Neuronal stem cell (in vitro differentiated cells): ENCODE results near the gene SORL1.

Experiments used
- DNase-seq: peaks from one replicate; pipeline ENCODE4 v3.0.0-alpha.2; 2013; ENCODE audit warnings: low spot score
- H2AFZ ChIP-seq: one replicate; pipeline ENCODE4 v1.6.1; 2013; ENCODE audit warnings: mild to moderate bottlenecking, low read length, inconsistent platforms
- H2AK5ac ChIP-seq: 2 replicates; pipeline ENCODE4 v1.6.1; 2013; ENCODE audit warnings: low read depth, mild to moderate bottlenecking, inconsistent platforms, low read length, moderate library complexity, mixed read lengths
- H2BK120ac ChIP-seq: 2 replicates; pipeline ENCODE4 v1.6.1; 2013; ENCODE audit warnings: low read depth, mild to moderate bottlenecking, inconsistent platforms, low read length, moderate library complexity, mixed read lengths
- H2BK12ac ChIP-seq: one replicate; pipeline ENCODE4 v1.6.1; 2013; ENCODE audit warnings: low read length, inconsistent platforms
- H2BK15ac ChIP-seq: 2 replicates; pipeline ENCODE4 v1.6.1; 2013; ENCODE audit warnings: mild to moderate bottlenecking, low read length, inconsistent platforms, mixed read lengths
- H2BK5ac ChIP-seq: one replicate; pipeline ENCODE4 v1.6.1; 2013; ENCODE audit warnings: inconsistent platforms, mild to moderate bottlenecking, low read length, moderate library complexity
- H3K14ac ChIP-seq: one replicate; pipeline ENCODE4 v1.6.1; 2013; ENCODE audit warnings: low read length, inconsistent platforms
- H3K18ac ChIP-seq: 2 replicates; pipeline ENCODE4 v1.6.1; 2013; ENCODE audit warnings: low read length, inconsistent platforms
- H3K23ac ChIP-seq: 2 replicates; pipeline ENCODE4 v1.6.1; 2013; ENCODE audit warnings: low read depth, mild to moderate bottlenecking, mixed read lengths, low read length, inconsistent platforms; ENCODE audit not compliant: poor library complexity
- H3K27ac ChIP-seq: replicated peaks from 3 replicates; pipeline ENCODE4 v1.5.1; 2013; ENCODE audit warnings: low read length, inconsistent platforms
- H3K27me3 ChIP-seq, 3 experiments: 2 replicates each; pipeline ENCODE4 v1.6.1; 2013; ENCODE audit warnings: low read length in 3 of 3, mild to moderate bottlenecking in 2 of 3, inconsistent platforms in 1 of 3, low read depth in 1 of 3, mixed read lengths in 1 of 3, moderate library complexity in 1 of 3; ENCODE audit not compliant: control insufficient read depth in 3 of 3, insufficient read depth in 3 of 3
- H3K36me3 ChIP-seq, 2 donors: replicated peaks in 1 of 2; 2 replicates each; pipeline ENCODE4 v1.6.1; 2013; ENCODE audit warnings: low read length in 2 of 2; ENCODE audit not compliant: control insufficient read depth in 2 of 2, insufficient read depth in 2 of 2
- H3K4ac ChIP-seq: 2 replicates; pipeline ENCODE4 v1.6.1; 2013; ENCODE audit warnings: inconsistent platforms, mild to moderate bottlenecking, low read length, moderate library complexity
- H3K4me1 ChIP-seq, 2 donors: 1 replicate in 1 of 2; 2 replicates in 1 of 2; pipeline ENCODE4 v1.6.1; 2013; ENCODE audit warnings: low read length in 2 of 2, low read depth in 1 of 2; ENCODE audit not compliant: control insufficient read depth in 2 of 2, insufficient read depth in 1 of 2
- H3K4me2 ChIP-seq: one replicate; pipeline ENCODE4 v1.6.1; 2013; ENCODE audit warnings: mild to moderate bottlenecking, low read length, inconsistent platforms; ENCODE audit not compliant: insufficient read depth, poor library complexity, severe bottlenecking
- H3K4me3 ChIP-seq, 2 donors: 2 replicates each; pipeline ENCODE4 v1.5.1; 2013; ENCODE audit warnings: low read length in 2 of 2, mild to moderate bottlenecking in 2 of 2, inconsistent platforms in 1 of 2, moderate library complexity in 1 of 2
- H3K79me1 ChIP-seq: one replicate; pipeline ENCODE4 v1.6.1; 2013; ENCODE audit warnings: low read depth, mild to moderate bottlenecking, inconsistent platforms, low read length, moderate library complexity
- H3K9ac ChIP-seq: one replicate; pipeline ENCODE4 v1.6.1; 2013; ENCODE audit warnings: mild to moderate bottlenecking, low read depth, low read length, inconsistent platforms; ENCODE audit not compliant: poor library complexity
- H3K9me3 ChIP-seq, 2 donors: replicated peaks in 1 of 2; 2 replicates each; pipeline versions ENCODE3 to v1.6.1; 2013; ENCODE audit warnings: low read length in 2 of 2, mild to moderate bottlenecking in 2 of 2, inconsistent platforms in 1 of 2, low read depth in 1 of 2, mixed read lengths in 1 of 2, moderate library complexity in 1 of 2; ENCODE audit not compliant: control insufficient read depth in 2 of 2, insufficient read depth in 1 of 2
- H4K8ac ChIP-seq: one replicate; pipeline ENCODE4 v1.6.1; 2013; ENCODE audit warnings: low read depth, mild to moderate bottlenecking, inconsistent platforms, low read length, moderate library complexity
- H4K91ac ChIP-seq: one replicate; pipeline ENCODE4 v1.6.1; 2013; ENCODE audit warnings: low read length, low read depth, mild to moderate bottlenecking, inconsistent platforms; ENCODE audit not compliant: poor library complexity
- WGBS, 2 donors: extraction: QIAGEN DNeasy Blood & Tissue Kit; methylation state at CpG; one replicate each; pipeline ENCODE4 v1.1.7; 2013; ENCODE audit warnings: missing lambda C conversion rate in 2 of 2, mixed read lengths in 1 of 2; ENCODE audit not compliant: insufficient read length in 2 of 2, insufficient replicate concordance in 1 of 2; ENCODE audit errors: extremely low coverage in 2 of 2; 5-methylcytosine and 5-hydroxymethylcytosine counted together

The SORL1 gene

GRCh38 chr11:121654843-121655536 lies 202.9 kb downstream of the SORL1 start:
- H2BK12ac ChIP-seq, result no peak overlapping the region
- H3K4ac ChIP-seq, result no peak overlapping the region
- no CpG with 5 or more reads among the region's 16 CpGs for WGBS, 2 donors
- no peak overlapping the region for H3K14ac ChIP-seq
- H2BK120ac ChIP-seq, result no peak overlapping the region
- H2BK15ac ChIP-seq, result no peak overlapping the region
- no peak overlapping the region for H3K9ac ChIP-seq
- H3K27me3 ChIP-seq, result peaks cover 0 to 30% (median 0%) of the 10 kb centered on the region in 3 experiments
- no peak overlapping the region for H3K27ac ChIP-seq
- H3K36me3 ChIP-seq, result no peaks in the 10 kb centered on the region
- H3K4me1 ChIP-seq, result peaks cover 11 to 19% of the 10 kb centered on the region in 2 donors
- H2AK5ac ChIP-seq, result no peak overlapping the region
- no peak overlapping the region for H4K8ac ChIP-seq
- H4K91ac ChIP-seq, result no peak overlapping the region
- peak overlapping the region; percentile 37 to 47 for H3K4me3 ChIP-seq
- H2BK5ac ChIP-seq, result no peak overlapping the region
- no peak overlapping the region for H3K23ac ChIP-seq
- no peak for DNase-seq
- peak overlapping the region; percentile 97 for H2AFZ ChIP-seq
- peak overlapping the region; percentile 53 for H3K4me2 ChIP-seq
- peaks cover 2% of the 10 kb centered on the region for H3K79me1 ChIP-seq
- peaks cover 0 to 8% of the 10 kb centered on the region in 2 donors for H3K9me3 ChIP-seq
- H3K18ac ChIP-seq, result peak overlapping the region; percentile 38

DNA sequence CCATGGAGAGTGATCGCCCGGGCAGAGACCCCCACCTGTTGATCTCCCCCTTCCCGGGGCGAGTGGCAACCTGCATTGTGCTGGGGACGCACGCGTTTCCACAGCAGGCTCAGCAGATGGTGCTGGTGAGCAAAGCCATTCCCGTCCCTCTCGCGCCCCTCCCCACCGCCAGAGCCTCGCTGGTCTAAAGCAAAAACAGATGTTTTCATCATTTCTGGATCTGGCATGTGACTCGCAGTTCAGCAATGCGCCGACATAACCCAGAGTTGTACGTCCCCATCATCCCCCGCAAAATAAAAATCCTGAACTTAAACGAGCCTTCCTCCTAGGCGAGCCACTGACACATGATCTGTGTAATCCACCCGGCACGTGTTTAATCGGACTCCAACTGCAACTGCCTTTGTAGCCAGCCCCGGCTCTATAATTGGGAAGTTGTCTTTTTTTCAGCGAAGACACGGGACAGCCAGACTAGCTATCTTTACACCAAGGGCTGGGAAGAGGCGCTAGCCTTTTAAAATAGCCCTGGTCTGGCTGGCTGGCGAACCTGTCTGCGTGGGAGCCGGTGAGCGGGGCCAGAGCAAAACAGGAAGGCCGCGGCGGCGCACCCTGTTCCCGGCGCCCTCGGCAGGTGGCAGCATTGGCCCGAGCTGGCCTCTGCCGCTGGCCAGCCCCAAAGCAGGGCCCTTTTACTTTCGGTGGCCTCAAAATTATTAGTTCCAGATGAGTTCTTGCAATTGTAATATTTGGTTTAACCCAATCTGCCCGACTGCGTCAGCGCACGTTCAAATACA lies 203.6 kb downstream of the SORL1 start:
- Histone ChIP-seq H2BK12ac (no peak overlapping the region), H3K27me3 (peaks cover 0 to 25% (median 0%) of the 10 kb centered on the region in 3 experiments), H3K4me1 (peaks cover 11 to 19% of the 10 kb centered on the region in 2 donors), H3K36me3 (no peaks in the 10 kb centered on the region), H2BK120ac (no peak overlapping the region), H3K4ac (no peak overlapping the region), H2BK15ac (no peak overlapping the region), H3K4me2 (peak overlapping the region; percentile 53), H3K9ac (no peak overlapping the region), H3K14ac (no peak overlapping the region), H4K8ac (no peak overlapping the region), H3K27ac (peak overlapping the region; percentile 58), H2AFZ (peak overlapping the region; percentile 97), H2AK5ac (no peak overlapping the region), H2BK5ac (no peak overlapping the region), H3K9me3 (peaks cover 0 to 8% of the 10 kb centered on the region in 2 donors), H3K79me1 (peaks cover 2% of the 10 kb centered on the region), H4K91ac (no peak overlapping the region), H3K18ac (peak overlapping the region; percentile 68), H3K4me3 (peak overlapping the region; percentile 44 to 47), H3K23ac (no peak overlapping the region)
- no CpG with 5 or more reads among the region's 44 CpGs for WGBS, 2 donors
- peak; percentile 78 for DNase-seq

DNA sequence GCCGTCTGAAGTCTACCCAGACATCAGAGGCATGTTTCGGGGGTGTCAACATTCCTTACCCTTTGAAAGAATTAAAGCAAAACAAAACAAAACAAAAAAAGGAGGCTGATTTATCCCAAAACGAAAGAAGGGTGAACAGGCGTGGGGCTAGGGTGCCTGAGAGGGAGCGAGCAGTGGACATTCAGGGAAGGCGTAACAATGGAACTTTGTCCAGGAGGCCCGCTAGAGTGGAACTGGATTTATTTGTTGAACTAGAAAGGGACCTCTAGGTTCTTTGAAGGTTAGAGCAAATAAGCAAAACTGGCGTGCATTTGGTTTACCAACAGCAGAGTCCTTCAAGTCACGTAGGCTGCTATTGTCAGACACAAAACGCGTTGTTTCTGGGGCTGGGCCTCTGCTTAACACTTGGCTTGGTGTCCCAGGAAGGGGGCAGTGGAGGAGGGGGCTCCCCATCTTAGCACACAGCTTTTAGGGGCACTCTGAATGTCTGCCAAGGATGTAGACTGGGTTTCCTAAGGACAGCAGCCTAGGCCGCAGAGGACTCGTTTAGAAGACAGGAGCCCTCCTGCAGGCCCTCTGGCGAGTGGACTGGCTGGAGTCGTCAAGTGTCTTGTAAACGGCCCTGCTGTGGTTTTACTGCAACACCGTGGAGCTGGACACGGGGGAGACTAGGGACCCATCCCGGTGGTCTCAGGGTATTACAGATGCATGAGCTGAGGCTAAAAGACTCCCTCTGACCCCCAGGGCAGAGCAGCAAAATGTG lies 204.4 kb downstream of the SORL1 start:
- Histone ChIP-seq H3K4me3 (peak overlapping the region in 1 of 2 donors; percentile 47), H3K4me2 (no peak overlapping the region), H2BK15ac (no peak overlapping the region), H3K9ac (no peak overlapping the region), H3K27ac (no peak overlapping the region), H3K14ac (no peak overlapping the region), H3K9me3 (peaks cover 0 to 8% of the 10 kb centered on the region in 2 donors), H2BK120ac (no peak overlapping the region), H2AK5ac (peak overlapping the region; percentile 13), H2AFZ (peak overlapping the region; percentile 97), H3K27me3 (peaks cover 0 to 20% (median 0%) of the 10 kb centered on the region in 3 experiments), H4K91ac (no peak overlapping the region), H3K4ac (no peak overlapping the region), H3K18ac (peak overlapping the region; percentile 83), H2BK12ac (no peak overlapping the region), H3K23ac (no peak overlapping the region), H3K4me1 (peaks cover 11 to 19% of the 10 kb centered on the region in 2 donors), H3K36me3 (no peaks in the 10 kb centered on the region), H4K8ac (no peak overlapping the region), H3K79me1 (peaks cover 2% of the 10 kb centered on the region), H2BK5ac (peak overlapping the region; percentile 8)
- WGBS, 2 donors, result no CpG with 5 or more reads among the region's 19 CpGs
- DNase-seq, result no peak
